Measurements from ENCODE around the gene RSPH1. TPM values are rescaled to one million over a fixed set of nuclear protein-coding genes. Genes with fewer than 3 reads are reported as not detected.
A peak's percentile ranks its signal among the peaks of the same experiment; 100 is the strongest.

Gene RSPH1
- total and polyA plus RNA-seq, 4 donors = 3.7 to 37.5 (median 19.5) TPM

DNA sequence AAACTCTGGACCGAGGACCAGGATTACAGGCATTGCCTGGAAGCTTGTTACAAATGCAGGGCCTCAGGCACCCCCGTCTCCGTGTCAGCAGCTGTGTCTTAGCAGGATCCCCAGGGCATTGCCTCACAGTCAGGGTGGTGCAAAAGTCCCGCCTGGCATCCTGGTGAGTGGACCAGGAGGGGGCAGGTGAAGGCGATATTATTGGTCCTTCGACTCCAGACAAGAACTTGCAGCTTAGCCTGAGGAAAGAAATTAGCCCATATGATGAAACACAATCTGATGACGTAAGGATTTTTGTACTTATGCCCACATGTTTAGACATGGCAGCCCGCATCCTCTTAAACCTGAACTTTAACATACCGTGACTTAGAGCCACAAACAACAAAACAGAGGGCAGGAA, 40.8 kb downstream of the RSPH1 start:
- Histone ChIP-seq H3K4me3 (ENCODE audit: low read depth, low read length) (no peak overlapping the region), H3K27ac (ENCODE audit: low read depth, low read length) (no peak overlapping the region), H3K36me3 (ENCODE audit: control insufficient read depth, insufficient read depth, low read length) (no peaks in the 10 kb centered on the region), H3K27me3 (ENCODE audit: control insufficient read depth, insufficient read depth, low read length) (no peaks in the 10 kb centered on the region), H3K9me3 (ENCODE audit: control insufficient read depth, insufficient read depth, low read length) (no peaks in the 10 kb centered on the region), H3K4me1 (ENCODE audit: control insufficient read depth, insufficient read depth, low read length) (peaks cover 22% of the 10 kb centered on the region)
- no peak for DNase-seq (ENCODE audit: low read depth in 4 of 6, low spot score in 6 of 6)
- 91% methylated on average over 6 of the region's 9 CpGs for WGBS (ENCODE audit: insufficient coverage)

DNA sequence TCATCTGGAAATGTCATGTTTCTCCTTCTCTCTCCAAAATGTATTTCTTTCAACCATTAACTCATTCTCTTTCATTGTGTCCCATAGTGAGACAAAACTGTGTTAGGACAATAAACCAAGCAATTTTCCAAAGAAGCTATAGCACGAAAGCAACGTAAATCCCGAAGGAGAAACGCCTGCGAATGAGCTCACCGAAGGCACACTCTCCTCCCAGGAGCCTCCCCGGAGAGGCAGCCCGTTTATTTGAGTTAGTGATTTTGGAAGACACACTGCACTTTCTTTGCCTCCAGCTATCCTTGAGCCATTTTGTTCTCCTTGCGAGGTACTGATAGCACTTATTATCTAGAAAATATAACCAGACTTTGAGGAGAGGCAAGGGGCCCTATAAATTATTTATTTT, 41.2 kb downstream of the RSPH1 start:
- H3K36me3 ChIP-seq (ENCODE audit: control insufficient read depth, insufficient read depth, low read length) = no peaks in the 10 kb centered on the region
- no peaks in the 10 kb centered on the region for H3K27me3 ChIP-seq (ENCODE audit: control insufficient read depth, insufficient read depth, low read length)
- H3K4me1 ChIP-seq (ENCODE audit: control insufficient read depth, insufficient read depth, low read length) = peaks cover 22% of the 10 kb centered on the region
- H3K27ac ChIP-seq (ENCODE audit: low read depth, low read length) = no peak overlapping the region
- no CpG with 5 or more reads among the region's 9 CpGs for WGBS (ENCODE audit: insufficient coverage)
- H3K9me3 ChIP-seq (ENCODE audit: control insufficient read depth, insufficient read depth, low read length) = no peaks in the 10 kb centered on the region
- DNase-seq (ENCODE audit: low read depth in 4 of 6, low spot score in 6 of 6) = peak in 1 of 6 donors; percentile 57
- H3K4me3 ChIP-seq (ENCODE audit: low read depth, low read length) = no peak overlapping the region

DNA sequence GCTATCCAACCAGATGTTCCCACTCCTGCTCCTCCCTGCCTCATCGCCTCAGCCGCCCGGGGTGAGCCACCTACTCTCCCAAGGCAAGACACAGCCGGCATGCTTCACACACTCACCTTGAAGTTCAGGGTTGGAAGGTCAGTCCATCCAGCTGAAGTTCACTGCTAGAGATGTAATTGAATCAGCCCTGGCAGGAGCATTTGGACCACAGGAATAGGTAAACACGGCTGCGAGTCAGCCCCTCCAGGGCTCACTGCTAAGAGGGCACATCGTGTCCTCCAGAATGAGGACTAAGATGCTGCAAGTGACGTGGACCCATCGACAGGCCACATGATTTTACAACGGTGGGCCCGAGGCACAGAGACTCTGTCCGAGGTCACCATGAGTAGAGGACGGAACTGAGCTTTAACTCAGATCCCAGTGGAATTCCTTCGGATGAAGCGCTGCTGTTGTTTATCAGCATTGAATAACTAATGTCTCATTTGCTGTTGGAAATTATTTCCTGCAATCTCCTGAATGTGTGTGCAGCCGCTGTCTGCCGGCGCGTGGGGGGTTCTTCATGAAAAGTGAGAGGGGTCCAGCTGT, 41.9 kb downstream of the RSPH1 start:
- DNase-seq (ENCODE audit: low read depth in 4 of 6, low spot score in 6 of 6) = no peak
- no peaks in the 10 kb centered on the region for H3K9me3 ChIP-seq (ENCODE audit: control insufficient read depth, insufficient read depth, low read length)
- no peak overlapping the region for H3K4me3 ChIP-seq (ENCODE audit: low read depth, low read length)
- H3K4me1 ChIP-seq (ENCODE audit: control insufficient read depth, insufficient read depth, low read length) = peaks cover 22% of the 10 kb centered on the region
- H3K36me3 ChIP-seq (ENCODE audit: control insufficient read depth, insufficient read depth, low read length) = no peaks in the 10 kb centered on the region
- no peaks in the 10 kb centered on the region for H3K27me3 ChIP-seq (ENCODE audit: control insufficient read depth, insufficient read depth, low read length)
- no peak overlapping the region for H3K27ac ChIP-seq (ENCODE audit: low read depth, low read length)
- 73% methylated on average over 19 of the region's 19 CpGs for WGBS (ENCODE audit: insufficient coverage)

DNA sequence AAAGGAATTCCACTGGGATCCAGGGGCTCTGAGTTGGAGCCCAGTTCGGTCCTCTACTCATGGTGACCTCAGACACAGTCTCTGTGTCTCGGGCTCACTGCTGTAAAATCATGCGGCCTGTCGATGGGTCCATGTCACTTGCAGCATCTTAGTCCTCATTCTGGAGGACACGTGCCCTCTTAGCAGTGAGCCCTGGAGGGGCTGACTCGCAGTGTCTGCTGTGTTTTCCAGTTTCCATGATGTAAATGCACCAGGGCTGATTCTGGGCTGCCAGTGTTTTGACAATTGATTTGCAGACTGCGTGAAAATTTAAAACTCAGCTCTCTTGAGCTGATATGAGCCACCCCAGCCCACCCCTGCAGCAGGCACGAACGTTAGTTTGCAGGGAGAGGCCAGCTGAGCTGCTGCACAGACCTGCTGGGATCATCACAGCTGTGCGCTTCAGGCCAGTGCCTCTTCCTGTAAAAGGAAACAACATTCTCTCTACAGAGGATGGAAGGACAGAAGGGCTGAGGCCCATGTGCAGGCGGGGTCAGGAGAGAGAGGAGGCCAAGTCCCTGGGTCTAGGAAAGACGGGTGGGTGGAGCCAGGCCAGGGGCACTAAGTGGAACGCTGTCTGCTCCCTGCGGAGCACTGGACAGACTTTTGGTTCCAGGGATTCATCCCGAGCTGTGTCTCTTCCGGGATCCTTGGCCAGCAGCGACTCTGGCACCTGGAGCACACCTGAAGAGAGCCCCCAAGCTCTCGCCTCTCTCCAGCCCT, 42.6 kb downstream of the RSPH1 start:
- H3K36me3 ChIP-seq (ENCODE audit: control insufficient read depth, insufficient read depth, low read length) = no peaks in the 10 kb centered on the region
- no peaks in the 10 kb centered on the region for H3K9me3 ChIP-seq (ENCODE audit: control insufficient read depth, insufficient read depth, low read length)
- no peak overlapping the region for H3K4me3 ChIP-seq (ENCODE audit: low read depth, low read length)
- no peaks in the 10 kb centered on the region for H3K27me3 ChIP-seq (ENCODE audit: control insufficient read depth, insufficient read depth, low read length)
- H3K4me1 ChIP-seq (ENCODE audit: control insufficient read depth, insufficient read depth, low read length) = peaks cover 22% of the 10 kb centered on the region
- 67% methylated on average over 15 of the region's 18 CpGs for WGBS (ENCODE audit: insufficient coverage)
- DNase-seq (ENCODE audit: low read depth in 4 of 6, low spot score in 6 of 6) = peak in 2 of 6 donors; percentile 25 to 52
- H3K27ac ChIP-seq (ENCODE audit: low read depth, low read length) = no peak overlapping the region

DNA sequence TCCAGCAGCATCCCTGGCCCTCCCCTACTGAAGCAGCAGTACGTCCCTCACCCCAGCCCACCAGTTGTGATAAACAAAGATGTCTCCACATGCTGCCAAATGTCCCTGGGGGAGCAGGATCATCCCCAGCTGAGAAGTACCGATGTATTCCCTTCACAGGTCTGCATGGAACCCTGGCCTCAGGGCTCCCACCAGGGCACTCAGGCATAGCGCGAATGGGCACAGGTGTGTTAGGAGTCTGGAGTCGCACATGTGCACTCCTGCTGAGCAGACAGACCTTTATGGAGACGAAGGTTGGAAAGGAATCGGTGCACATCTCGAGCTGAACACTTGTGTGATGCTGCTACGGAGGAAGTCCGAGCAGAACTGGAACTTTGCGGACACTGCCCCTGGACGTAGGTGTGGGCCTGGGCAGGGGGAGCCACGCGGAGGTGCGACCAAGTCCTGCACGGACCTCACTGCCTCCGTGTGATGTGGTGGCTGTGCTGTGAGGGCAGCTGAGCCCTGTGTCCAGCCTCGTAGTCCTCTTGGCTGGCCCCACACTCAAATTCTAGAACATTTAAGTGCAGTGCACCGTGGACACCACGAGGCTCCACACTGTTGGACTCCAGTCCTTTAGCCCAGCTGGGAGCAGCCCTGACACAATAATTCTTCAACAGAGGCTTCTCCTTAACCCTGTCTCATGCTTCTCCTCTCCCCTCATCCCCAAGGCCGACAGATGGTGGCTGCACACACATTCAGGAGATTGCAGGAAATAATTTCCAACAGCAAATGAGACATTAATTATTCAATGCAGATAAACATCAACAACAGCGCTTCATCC, 43.4 kb downstream of the RSPH1 start:
- Histone ChIP-seq H3K27me3 (ENCODE audit: control insufficient read depth, insufficient read depth, low read length) (no peaks in the 10 kb centered on the region), H3K27ac (ENCODE audit: low read depth, low read length) (no peak overlapping the region), H3K4me1 (ENCODE audit: control insufficient read depth, insufficient read depth, low read length) (peaks cover 22% of the 10 kb centered on the region), H3K9me3 (ENCODE audit: control insufficient read depth, insufficient read depth, low read length) (no peaks in the 10 kb centered on the region), H3K36me3 (ENCODE audit: control insufficient read depth, insufficient read depth, low read length) (no peaks in the 10 kb centered on the region), H3K4me3 (ENCODE audit: low read depth, low read length) (no peak overlapping the region)
- WGBS (ENCODE audit: insufficient coverage) = 80% methylated on average over 20 of the region's 22 CpGs
- DNase-seq (ENCODE audit: low read depth in 4 of 6, low spot score in 6 of 6) = peak in 1 of 6 donors; percentile 69

DNA sequence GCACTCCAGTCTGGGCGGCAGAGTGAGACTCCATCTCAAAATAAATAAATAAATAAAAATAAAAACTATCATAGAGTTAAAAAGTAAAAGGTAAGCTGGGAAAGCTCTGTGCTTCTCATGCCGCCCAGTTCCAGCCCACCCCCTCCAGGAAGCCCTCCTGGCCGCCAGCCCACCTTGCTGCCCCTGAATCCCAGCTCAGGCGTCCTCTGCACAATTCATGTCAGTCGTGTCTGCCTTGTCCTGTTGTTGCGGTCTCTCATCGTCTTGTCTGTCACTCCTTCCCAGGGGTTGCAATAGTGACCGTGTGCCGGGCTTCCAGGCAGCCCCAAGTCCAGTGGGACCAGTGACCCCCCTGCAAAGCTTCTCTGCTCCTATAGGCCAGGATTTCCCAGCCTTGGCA, 44.1 kb downstream of the RSPH1 start:
- DNase-seq (ENCODE audit: low read depth in 4 of 6, low spot score in 6 of 6) = no peak
- H3K9me3 ChIP-seq (ENCODE audit: control insufficient read depth, insufficient read depth, low read length) = no peaks in the 10 kb centered on the region
- peaks cover 22% of the 10 kb centered on the region for H3K4me1 ChIP-seq (ENCODE audit: control insufficient read depth, insufficient read depth, low read length)
- H3K36me3 ChIP-seq (ENCODE audit: control insufficient read depth, insufficient read depth, low read length) = no peaks in the 10 kb centered on the region
- H3K27ac ChIP-seq (ENCODE audit: low read depth, low read length) = no peak overlapping the region
- no peaks in the 10 kb centered on the region for H3K27me3 ChIP-seq (ENCODE audit: control insufficient read depth, insufficient read depth, low read length)
- WGBS (ENCODE audit: insufficient coverage) = 94% methylated on average over 8 of the region's 9 CpGs
- H3K4me3 ChIP-seq (ENCODE audit: low read depth, low read length) = no peak overlapping the region

DNA sequence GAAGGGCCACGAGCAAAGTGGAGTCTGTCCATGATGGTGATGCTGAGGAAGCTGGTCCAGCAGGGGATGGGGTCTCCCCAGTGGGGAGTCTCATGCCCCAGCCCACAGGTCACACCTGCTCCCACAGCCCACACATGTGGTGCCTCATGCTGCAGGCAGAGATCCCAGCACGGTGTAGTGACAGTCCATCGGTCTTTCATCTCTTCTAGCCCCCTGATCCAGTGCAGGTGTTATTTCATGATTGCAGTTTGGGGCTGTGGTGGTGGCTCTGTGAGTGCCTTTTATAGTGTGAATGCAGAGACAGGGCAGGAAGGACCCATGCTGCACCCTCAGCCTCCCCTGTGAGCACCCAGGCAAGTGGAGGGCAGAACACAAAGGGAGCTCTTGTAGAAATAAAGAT, 47.3 kb downstream of the RSPH1 start:
- Histone ChIP-seq H3K9me3 (ENCODE audit: control insufficient read depth, insufficient read depth, low read length) (no peaks in the 10 kb centered on the region), H3K27ac (ENCODE audit: low read depth, low read length) (no peak overlapping the region), H3K27me3 (ENCODE audit: control insufficient read depth, insufficient read depth, low read length) (peaks cover 2% of the 10 kb centered on the region), H3K36me3 (ENCODE audit: control insufficient read depth, insufficient read depth, low read length) (no peaks in the 10 kb centered on the region), H3K4me3 (ENCODE audit: low read depth, low read length) (no peak overlapping the region), H3K4me1 (ENCODE audit: control insufficient read depth, insufficient read depth, low read length) (peaks cover 17% of the 10 kb centered on the region)
- no CpG with 5 or more reads among the region's 3 CpGs for WGBS (ENCODE audit: insufficient coverage)
- DNase-seq (ENCODE audit: low read depth in 4 of 6, low spot score in 6 of 6) = no peak

DNA sequence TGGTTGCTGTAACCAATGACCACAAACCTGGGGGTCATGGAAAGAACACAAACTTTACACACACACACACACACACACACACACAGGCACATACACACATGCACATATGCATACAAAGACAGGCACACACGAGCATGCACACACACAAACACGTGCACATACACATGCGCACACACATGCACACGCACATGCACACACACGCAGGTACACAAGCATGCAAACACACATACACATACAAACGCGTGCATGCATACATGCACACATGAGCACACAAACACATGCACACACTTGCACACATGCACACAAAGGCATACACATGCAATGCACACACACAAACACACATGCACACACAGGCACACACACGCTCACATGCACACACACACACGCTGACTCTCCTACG, 48.3 kb downstream of the RSPH1 start:
- Histone ChIP-seq H3K36me3 (ENCODE audit: control insufficient read depth, insufficient read depth, low read length) (no peaks in the 10 kb centered on the region), H3K9me3 (ENCODE audit: control insufficient read depth, insufficient read depth, low read length) (no peaks in the 10 kb centered on the region), H3K27ac (ENCODE audit: low read depth, low read length) (no peak overlapping the region), H3K4me1 (ENCODE audit: control insufficient read depth, insufficient read depth, low read length) (peaks cover 7% of the 10 kb centered on the region), H3K4me3 (ENCODE audit: low read depth, low read length) (no peak overlapping the region), H3K27me3 (ENCODE audit: control insufficient read depth, insufficient read depth, low read length) (peaks cover 2% of the 10 kb centered on the region)
- 94% methylated on average over 10 of the region's 10 CpGs for WGBS (ENCODE audit: insufficient coverage)
- no peak for DNase-seq (ENCODE audit: low read depth in 4 of 6, low spot score in 6 of 6)

DNA sequence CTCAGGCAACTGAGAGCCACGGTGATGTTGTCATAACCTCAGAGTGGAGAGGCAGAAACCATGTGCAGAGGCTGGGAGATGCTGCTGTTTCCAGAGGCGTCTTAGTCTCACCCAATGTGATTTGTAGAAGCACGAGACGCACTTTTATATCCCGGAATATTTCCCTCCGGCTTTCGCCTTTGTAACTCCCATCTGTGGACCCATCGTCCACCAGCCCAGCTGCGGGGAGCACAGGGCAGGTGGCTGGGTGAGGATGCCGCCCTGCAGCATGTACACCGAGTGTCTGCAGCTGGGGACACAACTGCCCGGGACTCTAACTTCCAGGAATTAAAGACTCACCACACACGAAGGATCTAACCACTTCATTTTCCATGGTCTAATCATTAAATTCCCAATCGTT, 48.8 kb downstream of the RSPH1 start:
- Histone ChIP-seq H3K4me1 (ENCODE audit: control insufficient read depth, insufficient read depth, low read length) (peaks cover 2% of the 10 kb centered on the region), H3K36me3 (ENCODE audit: control insufficient read depth, insufficient read depth, low read length) (no peaks in the 10 kb centered on the region), H3K27me3 (ENCODE audit: control insufficient read depth, insufficient read depth, low read length) (peaks cover 2% of the 10 kb centered on the region), H3K9me3 (ENCODE audit: control insufficient read depth, insufficient read depth, low read length) (no peaks in the 10 kb centered on the region), H3K27ac (ENCODE audit: low read depth, low read length) (no peak overlapping the region), H3K4me3 (ENCODE audit: low read depth, low read length) (no peak overlapping the region)
- WGBS (ENCODE audit: insufficient coverage) = 85% methylated on average over 14 of the region's 14 CpGs
- DNase-seq (ENCODE audit: low read depth in 4 of 6, low spot score in 6 of 6) = no peak

Measured in spinal cord (tissue), 10 donors.